ENCODE results near the gene SYT1.

The SYT1 gene

DNA sequence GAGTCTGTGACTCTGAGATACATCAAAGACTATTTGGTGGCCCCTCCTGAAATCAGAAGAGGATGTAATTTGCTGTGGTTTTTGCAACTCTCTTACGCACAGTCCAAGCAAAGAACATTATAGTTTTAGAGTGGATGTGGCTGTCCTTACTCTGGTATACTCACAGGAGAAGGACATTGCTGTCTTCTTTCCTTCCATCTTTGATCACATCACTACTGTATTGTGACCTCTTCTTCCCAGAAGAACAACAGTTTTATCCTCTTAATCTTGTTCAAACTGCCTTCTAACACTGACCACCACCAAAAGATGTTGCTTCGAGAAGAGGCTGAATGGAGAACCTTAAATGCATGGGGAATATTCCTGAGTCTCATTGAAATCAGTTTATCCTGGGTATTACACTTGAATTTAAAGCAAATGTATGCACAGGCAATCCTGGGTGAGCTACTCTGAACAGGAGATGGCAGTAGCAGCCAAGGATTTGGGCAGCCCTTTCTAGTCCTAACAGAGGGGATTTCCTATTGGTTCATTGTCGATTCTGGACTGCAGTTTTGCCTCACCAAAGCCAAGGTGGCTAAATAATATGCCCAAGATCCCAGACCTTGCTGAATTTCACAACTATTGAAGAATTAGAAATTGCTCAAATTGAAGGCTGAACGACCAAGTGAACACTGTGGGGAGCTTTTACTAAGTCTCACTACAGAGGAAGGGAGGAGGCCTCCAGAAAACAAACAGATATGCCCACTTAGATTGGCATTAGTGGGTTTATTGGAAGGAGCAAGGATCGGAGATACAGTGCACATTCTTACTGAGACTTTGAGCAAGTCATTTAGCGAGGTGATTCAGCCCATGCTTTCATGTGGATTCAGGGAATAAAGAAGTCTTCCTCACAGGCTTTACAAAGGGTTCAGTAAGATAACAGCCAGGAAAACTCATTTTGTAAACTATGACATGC is 543.4 kb downstream of the SYT1 start:
- TF ChIP-seq CTCF (IDR thresholded peaks at IDR 0.05; ENCODE audit: control extremely low read depth, extremely low read depth, low read depth, missing control alignments) = peak; percentile 56
- peak; percentile 15 for DNase-seq (ENCODE audit: extremely low spot score)
- CTCF ChIA-PET = interaction anchor here (1.0 to 2.5 kb wide), 3 partner anchors 15 to 862 kb away, joined by 3 to 7 read pairs (median 4); no protein-coding TSS in a partner anchor
- POLR2A ChIA-PET = no interaction called here

DNA sequence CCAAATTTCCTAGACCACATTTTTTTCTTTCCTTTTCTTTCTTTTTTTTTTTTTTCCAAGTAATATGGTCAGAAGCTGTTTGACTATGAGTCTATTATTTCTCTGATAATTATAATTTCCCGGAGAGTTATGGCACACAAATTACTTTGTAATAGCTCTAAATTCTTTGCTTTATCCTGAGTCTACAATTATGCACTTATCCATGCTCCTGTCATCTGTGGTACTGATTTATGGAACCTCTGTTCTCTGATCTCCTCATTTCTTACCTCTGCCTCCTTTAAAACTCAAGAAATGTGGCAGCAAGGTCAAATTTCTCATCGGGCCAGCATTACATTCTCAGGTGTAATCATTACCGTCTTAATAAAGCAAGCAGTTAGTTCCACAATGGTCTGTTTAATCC is 544.1 kb downstream of the SYT1 start:
- TF ChIP-seq CTCF (IDR thresholded peaks at IDR 0.05; ENCODE audit: control extremely low read depth, extremely low read depth, low read depth, missing control alignments) = no peak
- CTCF ChIA-PET = interaction anchor here (1.4 to 2.5 kb wide), 2 partner anchors 14 to 861 kb away, joined by 3 to 7 read pairs; no protein-coding TSS in a partner anchor
- POLR2A ChIA-PET = interaction anchor here (0.6 kb wide), 1 partner anchor 282 kb away, joined by 8 read pairs; the partner anchor contains the start of gene PAWR
- no peak for DNase-seq (ENCODE audit: extremely low spot score)

DNA sequence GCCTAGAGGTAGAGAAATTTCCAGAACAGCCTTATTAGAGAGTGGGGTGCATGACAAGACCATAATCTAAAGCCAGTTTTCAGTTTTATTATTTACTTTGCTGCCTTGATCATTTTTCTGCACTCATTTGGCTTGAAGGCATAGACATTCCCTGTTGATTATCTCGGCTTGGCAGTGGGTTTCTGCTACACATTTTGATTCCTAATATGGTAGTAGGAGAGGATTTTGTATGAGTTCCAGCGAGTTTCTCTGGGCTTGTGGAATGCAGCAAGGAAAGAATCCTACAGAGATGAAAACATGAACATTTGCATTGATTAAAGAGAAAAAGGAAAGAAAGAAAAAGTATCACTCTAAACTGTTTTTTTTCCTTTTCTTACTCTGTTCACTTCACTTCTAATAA is 545.0 kb downstream of the SYT1 start:
- CTCF ChIA-PET = interaction anchor here (2.5 kb wide), 1 partner anchor 860 kb away, joined by 7 read pairs; no protein-coding TSS in a partner anchor
- DNase-seq (ENCODE audit: extremely low spot score) = no peak
- TF ChIP-seq CTCF (IDR thresholded peaks at IDR 0.05; ENCODE audit: control extremely low read depth, extremely low read depth, low read depth, missing control alignments) = no peak
- POLR2A ChIA-PET = no interaction called here

DNA sequence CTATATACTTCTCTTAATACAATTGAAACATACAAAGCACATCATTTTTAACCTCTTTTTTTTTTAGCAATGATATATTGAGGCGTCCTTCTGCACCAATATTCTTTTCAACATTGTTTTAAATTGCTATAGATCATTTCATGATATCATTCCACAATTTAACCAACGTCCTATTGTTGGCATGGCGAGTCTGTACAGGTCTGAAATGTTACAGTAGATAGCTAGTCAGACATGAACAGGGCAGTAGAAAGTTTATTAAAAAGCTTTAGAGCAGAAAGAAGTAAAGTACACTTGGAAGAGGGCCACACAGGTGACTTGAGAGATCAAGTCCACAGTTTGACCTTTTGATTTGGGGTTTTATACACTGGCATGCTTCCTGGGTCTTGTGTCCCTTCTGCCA is 547.2 kb downstream of the SYT1 start:
- CTCF ChIA-PET = interaction anchor here (1.0 to 1.9 kb wide), 2 partner anchors 8 to 9 kb away, joined by 3 to 4 read pairs; no protein-coding TSS in a partner anchor
- TF ChIP-seq CTCF (IDR thresholded peaks at IDR 0.05; ENCODE audit: control extremely low read depth, extremely low read depth, low read depth, missing control alignments) = no peak
- DNase-seq (ENCODE audit: extremely low spot score) = no peak
- POLR2A ChIA-PET = no interaction called here

- no peak for DNase-seq (ENCODE audit: extremely low spot score)
- CTCF ChIA-PET = no interaction called here
- no peak for TF ChIP-seq CTCF (IDR thresholded peaks at IDR 0.05; ENCODE audit: control extremely low read depth, extremely low read depth, low read depth, missing control alignments)
- POLR2A ChIA-PET = no interaction called here
Measured at GRCh38 chr12:79413796-79414195, 549.2 kb downstream of the SYT1 start.

DNA sequence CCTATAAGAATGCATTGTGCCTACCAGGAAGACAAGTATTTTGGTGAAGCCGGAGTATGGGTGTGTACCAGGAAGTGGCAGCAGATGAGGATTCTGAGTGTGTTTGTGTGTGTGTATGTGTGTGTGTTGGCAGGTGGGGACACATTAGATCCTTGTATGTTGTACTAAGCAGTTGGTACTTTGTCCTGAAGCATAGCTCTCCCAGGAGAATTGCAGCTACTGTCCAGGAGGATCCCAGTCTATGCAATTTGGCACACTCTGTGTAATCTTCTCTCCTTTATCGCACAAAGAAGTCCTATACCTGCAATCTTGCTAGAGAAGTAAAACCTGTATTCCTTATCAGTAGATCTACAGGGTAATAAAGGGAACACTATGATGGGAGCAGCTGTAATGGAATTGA is 549.7 kb downstream of the SYT1 start:
- ChIA-PET POLR2A (no interaction called here), CTCF (no interaction called here)
- DNase-seq (ENCODE audit: extremely low spot score) = no peak
- TF ChIP-seq CTCF (IDR thresholded peaks at IDR 0.05; ENCODE audit: control extremely low read depth, extremely low read depth, low read depth, missing control alignments) = no peak
